ENCODE data around the gene PUM1. TPM values are rescaled to one million over a fixed set of nuclear protein-coding genes. Genes with fewer than 3 reads are reported as not detected.
"Not testable (repeated sequence)": the region's sequence is repeated elsewhere in the genome, so short reads cannot be mapped to it uniquely, and the experiment has no call there.

PUM1 gene
- total RNA-seq, 2 experiments from 2014 or later: 112 to 113 TPM

DNA sequence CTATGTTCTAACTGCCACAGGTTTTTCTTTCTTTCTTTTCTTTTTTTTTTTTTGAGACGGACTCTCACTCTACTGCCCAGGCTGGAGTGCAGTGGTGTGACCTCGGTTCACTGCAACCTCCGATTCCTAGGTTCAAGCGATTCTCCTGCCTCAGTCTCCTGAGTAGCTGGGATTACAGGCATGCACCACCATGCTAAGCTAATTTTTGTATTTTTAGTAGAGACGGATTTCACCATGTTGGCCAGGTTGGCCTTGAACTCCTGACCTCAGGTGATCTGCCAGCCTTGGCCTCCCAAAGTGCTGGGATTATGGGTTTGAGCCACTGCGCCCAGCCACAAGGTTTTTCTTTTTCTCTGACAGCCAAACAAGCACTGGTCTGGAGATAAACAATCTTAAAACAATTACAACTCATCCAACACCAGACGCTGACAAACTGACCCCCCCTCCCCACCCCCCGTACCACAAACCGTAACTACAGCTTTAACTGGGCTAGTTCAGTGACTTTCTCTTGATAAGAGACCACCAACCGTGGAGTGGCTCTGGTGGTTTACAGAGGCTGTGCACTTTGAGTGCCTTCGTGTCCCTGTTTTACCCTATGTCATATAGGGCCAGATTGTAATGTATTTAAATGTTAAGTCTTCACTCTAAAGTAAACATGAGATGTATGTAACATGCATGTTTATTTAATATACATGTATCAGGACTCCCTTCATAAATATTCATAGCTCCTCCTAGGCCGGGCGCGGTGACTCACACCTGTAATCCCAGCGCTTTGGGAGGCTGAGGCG is 19.5 kb upstream of the PUM1 start:
- peaks cover 5% of the 10 kb centered on the region for H3K27me3 Mint-ChIP-seq
- H3K27ac Mint-ChIP-seq: no peak overlapping the region
- DNase-seq: no peak
- no peaks in the 10 kb centered on the region for H3K9me3 Mint-ChIP-seq (ENCODE audit: low read depth)
- no peak overlapping the region for H3K4me3 Mint-ChIP-seq
- no peaks in the 10 kb centered on the region for H3K36me3 Mint-ChIP-seq
- CTCF ChIA-PET: no interaction called here
- no peaks in the 10 kb centered on the region for H3K4me1 Mint-ChIP-seq
- no peak for ATAC-seq

DNA sequence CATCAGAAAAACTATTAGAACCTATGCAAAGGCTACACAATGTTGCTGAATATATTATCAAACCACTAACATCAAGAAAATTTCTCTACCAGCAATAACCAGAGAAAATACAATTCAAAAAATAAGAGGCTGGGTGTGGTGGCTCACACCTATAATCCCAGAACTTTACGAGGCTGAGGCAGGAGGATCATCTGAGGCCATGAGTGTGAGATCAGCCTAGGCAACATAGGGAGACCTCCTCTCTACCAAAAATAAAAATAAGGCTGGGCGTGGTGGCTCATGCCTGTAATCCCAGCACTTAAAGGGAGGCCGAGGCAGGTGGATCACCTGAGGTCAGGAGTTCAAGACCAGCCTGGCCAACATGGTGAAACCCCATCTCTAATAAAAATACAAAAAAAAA is 16.9 kb upstream of the PUM1 start:
- no peak for DNase-seq
- H3K4me1 Mint-ChIP-seq: no peaks in the 10 kb centered on the region

DNA sequence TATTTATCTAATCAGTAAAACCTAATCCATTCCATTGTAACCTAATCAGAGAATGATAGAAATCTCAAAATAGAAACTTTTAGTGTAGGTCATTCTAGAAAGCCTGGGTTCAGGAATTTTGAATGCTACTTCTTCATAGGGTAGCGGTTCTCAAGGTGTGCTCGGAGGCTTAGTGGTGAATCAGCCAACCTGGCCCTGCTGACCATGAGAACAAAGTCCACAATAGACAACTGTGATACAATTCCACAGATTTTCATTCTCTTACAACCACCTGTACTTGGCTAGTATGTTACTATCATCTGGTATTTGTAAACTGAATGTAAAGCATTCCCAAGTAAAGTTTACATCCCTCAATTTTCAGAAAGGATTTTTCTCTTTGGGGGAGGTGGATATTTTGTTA is 7.5 kb upstream of the PUM1 start:
- H3K9me3 Mint-ChIP-seq (ENCODE audit: low read depth): no peaks in the 10 kb centered on the region
- H3K36me3 Mint-ChIP-seq: no peaks in the 10 kb centered on the region
- H3K27me3 Mint-ChIP-seq: no peaks in the 10 kb centered on the region
- DNase-seq (no peak), ATAC-seq (no peak)
- H3K4me3 Mint-ChIP-seq: no peak overlapping the region
- no peaks in the 10 kb centered on the region for H3K4me1 Mint-ChIP-seq
- CTCF ChIA-PET: no interaction called here
- no peak overlapping the region for H3K27ac Mint-ChIP-seq

More for the DNA sequence above, 16.9 kb upstream of the PUM1 start:
- Mint-ChIP-seq H3K27me3 (no peaks in the 10 kb centered on the region), H3K36me3 (no peaks in the 10 kb centered on the region), H3K27ac (no peak overlapping the region), H3K4me3 (no peak overlapping the region), H3K9me3 (ENCODE audit: low read depth) (no peaks in the 10 kb centered on the region)
- CTCF ChIA-PET: no interaction called here
- no peak for ATAC-seq

DNA sequence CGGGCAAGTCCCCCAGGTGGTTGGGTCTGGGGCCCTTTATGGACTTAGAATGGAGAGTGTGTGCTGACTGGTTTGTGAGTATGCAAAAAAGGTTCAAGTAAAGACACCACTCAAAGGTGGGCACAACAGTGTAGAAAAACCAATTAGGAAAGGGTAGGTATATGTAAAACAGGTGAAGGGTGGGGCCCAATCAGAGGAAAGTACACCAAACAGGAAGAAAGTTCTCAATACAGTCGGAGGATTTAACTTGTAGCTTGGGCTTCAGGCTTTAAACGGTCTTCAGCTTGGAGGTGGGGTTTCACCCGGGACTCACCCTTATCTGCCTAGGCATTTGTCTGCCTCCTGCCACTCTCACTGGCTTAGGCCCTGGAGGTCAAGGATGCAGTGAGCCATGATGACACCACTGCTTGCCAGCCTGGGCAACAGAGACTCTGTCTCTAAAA is 6.8 kb upstream of the PUM1 start:
- Mint-ChIP-seq H3K36me3 (no peaks in the 10 kb centered on the region), H3K4me1 (no peaks in the 10 kb centered on the region), H3K27me3 (no peaks in the 10 kb centered on the region), H3K4me3 (no peak overlapping the region), H3K9me3 (ENCODE audit: low read depth) (no peaks in the 10 kb centered on the region), H3K27ac (no peak overlapping the region)
- ATAC-seq (no peak), DNase-seq (no peak)
- CTCF ChIA-PET: interaction anchor here (0.5 kb wide), 1 partner anchor 122 kb away, joined by 5 read pairs; no protein-coding TSS in a partner anchor

DNA sequence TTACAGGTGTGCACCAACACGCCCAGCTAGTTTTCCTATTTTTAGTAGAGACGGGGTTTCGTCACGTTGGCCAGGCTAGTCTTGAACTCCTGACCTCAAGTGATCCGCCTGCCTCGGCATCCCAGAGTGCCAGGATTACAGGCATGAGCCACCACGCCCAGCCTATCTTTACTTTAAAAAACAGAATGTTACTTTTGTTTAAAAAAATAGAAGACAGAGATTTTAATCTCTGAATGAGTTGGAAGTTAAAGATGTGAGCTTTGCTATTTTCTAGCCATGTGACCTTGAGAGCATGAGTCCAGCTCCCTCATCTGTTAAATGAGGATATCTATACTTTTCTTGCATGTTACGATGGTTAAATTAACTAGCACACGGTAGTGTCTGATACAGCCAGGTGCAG is 3.9 kb upstream of the PUM1 start:
- Mint-ChIP-seq H3K9me3 (ENCODE audit: low read depth) (no peaks in the 10 kb centered on the region), H3K27ac (no peak overlapping the region)
- CTCF ChIA-PET: no interaction called here

DNA sequence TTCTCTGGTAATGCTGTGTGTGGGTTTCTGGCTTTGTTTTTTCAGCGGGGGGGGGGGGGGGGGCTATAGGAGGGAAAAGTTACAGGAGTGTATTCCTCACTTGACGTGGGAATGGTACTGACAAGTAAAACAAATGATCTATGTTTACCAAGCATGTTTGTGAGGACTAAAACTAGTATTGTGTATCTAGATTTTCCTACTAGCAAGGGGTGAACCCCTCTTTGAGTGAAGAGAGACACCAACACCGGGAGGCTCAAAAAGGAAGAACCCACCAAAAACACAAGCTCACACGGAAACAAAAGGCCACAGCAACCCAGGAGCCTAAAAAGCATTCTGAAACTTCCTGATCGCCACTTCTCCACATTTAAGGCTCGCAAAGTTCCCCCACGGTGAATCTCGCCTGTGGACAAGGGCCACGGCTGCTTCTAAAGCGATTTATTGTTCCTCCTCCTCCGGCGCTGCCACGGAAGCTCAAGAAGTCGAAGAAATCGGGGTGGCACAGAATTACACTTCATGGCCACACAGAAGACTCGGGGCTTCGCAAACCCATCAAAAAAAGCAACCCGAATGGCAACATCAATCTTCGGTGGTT is 703 bp downstream of the PUM1 start:
- Mint-ChIP-seq H3K36me3 (peaks cover 12% of the 10 kb centered on the region), H3K27me3 (no peaks in the 10 kb centered on the region), H3K4me3 (peak overlapping the region; percentile 99), H3K27ac (peak overlapping the region; percentile 99), H3K4me1 (peaks cover 23% of the 10 kb centered on the region), H3K9me3 (ENCODE audit: low read depth) (no peaks in the 10 kb centered on the region)
- ATAC-seq (peak; percentile 8), DNase-seq (peak; percentile 59)
- CTCF ChIA-PET: no interaction called here

More for the DNA sequence above, 3.9 kb upstream of the PUM1 start:
- no peak overlapping the region for H3K4me3 Mint-ChIP-seq
- H3K4me1 Mint-ChIP-seq: peaks cover 3% of the 10 kb centered on the region
- no peak for DNase-seq
- ATAC-seq: no peak
- peaks cover 4% of the 10 kb centered on the region for H3K36me3 Mint-ChIP-seq
- H3K27me3 Mint-ChIP-seq: no peaks in the 10 kb centered on the region

DNA sequence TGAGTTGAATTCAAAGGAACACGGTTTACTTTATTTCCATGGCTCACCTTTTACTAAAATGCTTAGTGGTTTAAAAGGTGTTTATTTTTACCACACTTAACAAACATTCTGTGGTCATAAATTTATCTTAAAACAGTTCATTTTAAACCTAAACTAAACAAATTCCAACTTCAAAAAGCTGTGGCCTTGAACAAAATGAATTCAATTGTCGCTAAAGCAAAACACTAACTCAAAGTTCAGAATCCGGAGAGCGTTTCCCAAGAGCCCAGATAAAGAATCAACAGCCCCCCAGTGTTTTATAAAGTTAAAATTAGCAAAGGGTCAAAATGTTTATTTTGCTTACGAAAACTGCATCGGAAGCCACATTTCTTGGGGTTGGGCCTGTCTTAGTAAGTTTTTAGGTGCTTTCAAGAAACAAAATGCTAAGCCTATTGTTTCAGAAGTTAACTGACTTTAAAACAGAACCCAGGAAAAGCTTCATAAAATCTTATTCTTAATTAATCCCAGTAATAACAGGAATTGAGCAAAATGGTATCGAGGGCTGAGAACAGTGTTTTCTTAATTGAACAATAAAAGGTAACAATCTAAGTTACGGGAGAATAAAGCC is 1.3 kb downstream of the PUM1 start:
- CTCF ChIA-PET: interaction anchor here (1.0 kb wide), 1 partner anchor 80 kb away, joined by 3 read pairs; no protein-coding TSS in a partner anchor
- Mint-ChIP-seq H3K27ac (peak overlapping the region; percentile 99), H3K4me1 (peaks cover 27% of the 10 kb centered on the region), H3K27me3 (no peaks in the 10 kb centered on the region), H3K4me3 (peak overlapping the region; percentile 99), H3K36me3 (peaks cover 14% of the 10 kb centered on the region), H3K9me3 (ENCODE audit: low read depth) (no peaks in the 10 kb centered on the region)
- DNase-seq (no peak), ATAC-seq (no peak)

DNA sequence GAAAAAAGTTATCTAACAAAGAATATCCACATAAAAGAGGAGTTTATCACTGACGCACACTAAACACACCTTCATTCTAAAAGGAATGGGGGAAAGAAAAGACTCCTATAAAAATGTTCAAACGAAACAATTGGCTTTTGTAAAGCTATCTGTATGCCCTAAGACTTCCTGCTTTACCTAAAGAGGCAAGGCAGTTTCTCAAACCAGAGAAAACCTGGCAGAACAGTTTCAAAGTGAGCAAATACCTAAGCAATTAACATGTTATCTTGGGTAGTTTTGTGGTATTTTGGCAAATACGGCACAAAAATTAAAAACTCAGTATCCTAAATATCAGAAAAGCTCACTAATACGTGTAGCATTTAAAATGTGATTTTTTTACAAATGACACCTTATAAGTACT is 1.9 kb downstream of the PUM1 start:
- H3K4me1 Mint-ChIP-seq: peaks cover 32% of the 10 kb centered on the region
- no peaks in the 10 kb centered on the region for H3K9me3 Mint-ChIP-seq (ENCODE audit: low read depth)
- peak overlapping the region; percentile 99 for H3K27ac Mint-ChIP-seq
- no peak for ATAC-seq
- H3K4me3 Mint-ChIP-seq: peak overlapping the region; percentile 99
- no peak for DNase-seq
- H3K27me3 Mint-ChIP-seq: no peaks in the 10 kb centered on the region
- H3K36me3 Mint-ChIP-seq: peaks cover 20% of the 10 kb centered on the region
- CTCF ChIA-PET: interaction anchor here (1.0 kb wide), 1 partner anchor 79 kb away, joined by 3 read pairs; no protein-coding TSS in a partner anchor

DNA sequence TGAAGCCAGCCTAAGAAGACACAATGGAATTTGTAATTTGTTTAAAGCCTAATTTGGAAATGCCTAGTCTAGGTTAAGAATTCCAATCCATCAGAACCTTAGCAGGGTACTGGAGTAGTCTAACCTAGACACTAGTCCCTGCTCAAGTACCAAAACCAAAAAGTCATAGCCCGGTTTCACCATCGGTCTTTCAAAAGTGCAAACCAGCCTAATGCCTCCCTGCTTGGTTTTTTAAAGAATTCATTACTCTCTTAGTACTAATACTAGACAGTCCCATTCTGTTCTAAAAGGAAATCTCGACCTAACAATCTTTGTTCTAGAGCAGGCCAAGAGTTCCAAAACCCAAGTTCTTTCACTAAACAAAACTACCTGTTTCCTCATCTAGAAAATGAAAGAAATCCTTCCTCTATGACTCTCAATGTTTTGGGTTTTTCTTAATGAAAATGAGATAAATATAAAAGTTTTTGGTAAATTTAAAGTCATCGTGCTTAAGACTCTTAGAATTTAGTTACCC is 2.6 kb downstream of the PUM1 start:
- CTCF ChIA-PET: no interaction called here
- Mint-ChIP-seq H3K4me3 (peak overlapping the region; percentile 99), H3K36me3 (peaks cover 26% of the 10 kb centered on the region), H3K27ac (peak overlapping the region; percentile 39), H3K9me3 (ENCODE audit: low read depth) (no peaks in the 10 kb centered on the region), H3K4me1 (peaks cover 39% of the 10 kb centered on the region), H3K27me3 (no peaks in the 10 kb centered on the region)
- DNase-seq (no peak), ATAC-seq (no peak)

DNA sequence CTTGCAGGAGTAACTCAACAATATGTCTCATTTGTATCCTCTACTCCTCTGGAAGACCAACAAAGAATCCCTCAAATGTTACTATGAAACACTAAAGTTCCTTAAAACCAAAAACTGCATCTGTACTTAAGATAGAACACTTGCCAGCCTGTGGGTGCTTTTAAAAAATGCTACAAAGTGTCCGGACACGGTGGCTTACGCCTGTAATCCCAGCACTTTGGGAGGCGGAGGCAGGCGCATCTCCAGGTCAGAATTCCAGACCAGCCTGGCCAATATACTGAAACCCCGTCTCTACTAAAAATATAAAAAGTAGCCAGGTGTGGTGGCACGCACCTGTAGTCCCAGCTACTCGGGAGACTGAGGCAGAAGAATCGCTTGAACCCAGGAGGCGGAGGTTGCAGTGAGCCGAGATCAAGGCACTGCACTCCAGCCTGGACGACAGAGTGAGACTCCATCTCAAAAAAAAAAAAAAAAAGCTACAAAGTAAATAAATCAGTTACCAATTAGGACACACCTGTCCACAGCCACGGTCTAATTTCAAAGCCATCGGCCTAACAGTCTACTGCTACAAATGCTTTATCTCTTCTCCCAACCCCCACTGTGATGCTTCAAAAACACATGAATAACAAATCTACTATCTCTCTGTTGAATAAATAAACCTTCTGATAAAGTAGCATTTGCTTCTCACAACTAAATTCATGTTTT is 3.2 kb downstream of the PUM1 start:
- H3K27me3 Mint-ChIP-seq; DNase-seq; CTCF ChIA-PET; ATAC-seq; H3K9me3 Mint-ChIP-seq (ENCODE audit: low read depth): not testable (repeated sequence)
- Mint-ChIP-seq H3K36me3 (peaks cover 30% of the 10 kb centered on the region), H3K27ac (peak overlapping the region; percentile 39), H3K4me3 (peak overlapping the region; percentile 99), H3K4me1 (peaks cover 43% of the 10 kb centered on the region)

DNA sequence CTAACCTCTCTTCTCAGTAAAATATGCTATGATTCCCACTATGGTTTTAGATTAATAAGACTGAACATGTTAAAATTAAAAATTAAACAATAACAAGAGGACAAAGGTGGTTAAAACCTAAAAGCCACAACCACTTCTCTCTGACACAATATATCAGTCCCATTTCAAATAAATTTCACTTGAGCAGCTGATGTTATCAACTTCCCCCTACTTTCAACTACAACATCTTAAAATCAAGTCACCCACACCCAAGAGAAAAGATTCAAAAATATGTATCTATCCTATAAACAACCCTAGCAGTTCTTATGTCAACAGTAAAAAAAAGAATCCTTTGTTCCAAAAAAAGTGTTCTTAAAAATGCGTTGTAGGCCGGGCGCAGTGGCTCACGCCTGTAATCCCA is 7.5 kb downstream of the PUM1 start:
- peak overlapping the region; percentile 35 for H3K27ac Mint-ChIP-seq
- ATAC-seq (no peak), DNase-seq (no peak)
- peaks cover 42% of the 10 kb centered on the region for H3K36me3 Mint-ChIP-seq
- H3K4me1 Mint-ChIP-seq: peaks cover 60% of the 10 kb centered on the region
- H3K9me3 Mint-ChIP-seq (ENCODE audit: low read depth): no peaks in the 10 kb centered on the region
- CTCF ChIA-PET: interaction anchor here (0.8 kb wide), 1 partner anchor 8 kb away, joined by 3 read pairs; the partner anchor contains the start of gene PUM1
- H3K27me3 Mint-ChIP-seq: no peaks in the 10 kb centered on the region
- no peak overlapping the region for H3K4me3 Mint-ChIP-seq

DNA sequence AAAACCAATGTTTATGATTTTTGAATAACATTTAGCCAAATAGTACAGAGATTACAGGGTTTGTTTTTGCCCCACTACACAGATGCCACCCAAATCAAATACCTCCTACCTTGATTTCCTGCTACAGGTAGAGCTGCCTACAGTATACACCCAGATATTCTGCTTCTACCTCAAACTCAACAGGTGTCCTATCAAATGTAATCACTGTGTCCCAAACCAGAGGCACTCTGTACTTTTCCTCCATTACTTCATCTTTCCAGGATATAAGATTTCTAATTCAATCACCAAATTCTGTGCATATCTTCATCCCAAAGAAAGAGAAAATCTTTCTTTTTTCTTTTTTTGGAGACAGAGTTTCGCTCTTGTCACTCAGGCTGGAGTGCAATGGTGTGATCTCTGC is 9.6 kb downstream of the PUM1 start:
- Mint-ChIP-seq H3K27ac (no peak overlapping the region), H3K4me1 (peaks cover 51% of the 10 kb centered on the region), H3K4me3 (no peak overlapping the region), H3K9me3 (ENCODE audit: low read depth) (no peaks in the 10 kb centered on the region), H3K36me3 (peaks cover 48% of the 10 kb centered on the region), H3K27me3 (no peaks in the 10 kb centered on the region)
- ATAC-seq: no peak
- DNase-seq: no peak
- CTCF ChIA-PET: no interaction called here

DNA sequence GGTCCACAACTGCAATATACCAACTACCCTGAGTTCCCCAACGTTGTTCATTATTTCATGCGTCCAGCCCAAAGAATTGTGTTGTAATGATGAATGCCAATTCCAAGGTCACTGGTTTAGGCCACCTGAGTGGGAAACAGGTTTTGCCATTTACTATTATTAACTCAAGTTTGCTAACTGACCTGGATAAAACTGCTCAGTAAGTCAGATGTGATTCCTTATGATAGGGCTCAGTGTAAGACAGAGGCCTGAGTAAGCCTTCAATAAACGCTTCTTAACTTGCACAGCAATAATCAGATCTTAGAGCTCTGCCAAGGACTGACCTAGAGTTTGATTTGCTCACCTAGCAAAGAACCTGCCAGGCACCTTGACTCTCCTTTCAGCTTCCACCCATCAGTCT is 10.0 kb downstream of the PUM1 start:
- Mint-ChIP-seq H3K4me1 (peaks cover 52% of the 10 kb centered on the region), H3K27me3 (no peaks in the 10 kb centered on the region), H3K9me3 (ENCODE audit: low read depth) (no peaks in the 10 kb centered on the region), H3K27ac (peak overlapping the region; percentile 51), H3K36me3 (peaks cover 49% of the 10 kb centered on the region), H3K4me3 (no peak overlapping the region)
- ATAC-seq: no peak
- no peak for DNase-seq
- CTCF ChIA-PET: no interaction called here
